Type B pancreatic cell (in vitro differentiated cells): ENCODE measurements around the gene STXBP5. TPM values are rescaled to one million over a fixed set of nuclear protein-coding genes. Genes with fewer than 3 reads are reported as not detected.

Experiments
- DNase-seq: peaks from one replicate; pipeline ENCODE4 v3.0.0; 2021; ENCODE audit warnings: mixed read lengths; ENCODE audit not compliant: unreplicated experiment; ENCODE audit errors: extremely low spot score
- H3K27ac Mint-ChIP-seq: 2 replicates; pipeline ENCODE4 v1.8.0; 2021; ENCODE audit warnings: mild to moderate bottlenecking, mixed read lengths
- H3K27me3 Mint-ChIP-seq: 2 replicates; pipeline ENCODE4 v1.8.0; 2021; ENCODE audit warnings: mixed read lengths
- H3K36me3 Mint-ChIP-seq: 2 replicates; pipeline ENCODE4 v1.8.0; 2021; ENCODE audit warnings: mixed read lengths
- H3K4me1 Mint-ChIP-seq: one replicate; pipeline ENCODE4 v1.8.0; 2021; ENCODE audit warnings: mixed read lengths; ENCODE audit not compliant: unreplicated experiment
- H3K4me3 Mint-ChIP-seq: 2 replicates; pipeline ENCODE4 v1.8.0; 2021; ENCODE audit warnings: mild to moderate bottlenecking, mixed read lengths
- H3K9me3 Mint-ChIP-seq: 2 replicates; pipeline ENCODE4 v1.8.0; 2021; ENCODE audit warnings: mixed read lengths
- total RNA-seq: library from RNA; stranded (reverse); gene quantifications from 2 replicates; pipeline ENCODE4 v1.2.1, GENCODE V29; 2021; ENCODE audit warnings: low replicate concordance
- TF ChIP-seq, protein P1 (sequence below): fragments of 200-600 bp; sonication (generic); conservative IDR thresholded peaks from 2 replicates; pipeline ENCODE4 v1.5.0; 2021; ENCODE audit warnings: antibody characterized with exemption, mild to moderate bottlenecking

The STXBP5 gene
- total RNA-seq, 1 donor from 2014 or later: 21.0 TPM

DNA sequence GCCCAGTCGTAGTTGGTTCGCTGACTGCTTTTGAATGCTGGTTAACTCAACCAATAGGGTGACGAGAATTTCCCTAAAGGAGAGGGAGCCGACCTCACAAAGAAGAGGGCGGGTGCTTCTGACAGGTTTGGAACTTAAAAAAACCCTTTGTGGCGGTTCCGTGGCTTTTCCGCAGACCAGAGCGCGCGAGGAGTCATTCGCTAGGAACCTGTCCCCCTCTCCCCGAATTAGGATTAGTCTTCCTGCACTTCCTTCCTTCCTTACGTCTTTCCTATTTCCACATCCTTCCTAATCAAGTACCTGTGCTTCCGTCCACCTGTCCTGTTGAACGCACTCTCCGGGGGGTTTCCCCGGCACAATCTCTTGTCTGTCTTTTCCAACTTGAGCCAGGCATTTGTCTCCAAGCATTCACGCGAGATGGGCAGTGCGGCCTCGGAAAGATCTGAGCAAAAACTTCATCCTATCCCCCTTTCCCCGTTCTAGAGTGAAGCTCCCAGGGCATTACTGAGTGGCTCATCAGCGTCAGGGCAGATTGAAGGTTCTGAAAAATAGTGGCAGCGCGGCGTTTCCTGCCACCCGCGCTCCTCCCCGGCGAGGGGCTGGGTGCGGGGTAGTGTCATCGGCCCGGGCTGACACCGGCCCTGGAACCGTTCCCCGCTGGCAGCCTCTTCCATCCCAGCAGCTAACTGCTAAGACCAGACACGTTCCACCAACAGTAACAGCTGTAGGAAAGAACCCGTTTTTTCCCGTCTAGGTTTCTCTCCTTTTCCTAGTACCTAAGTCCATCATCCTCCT lies 1.5 kb upstream of the STXBP5 start:
- Mint-ChIP-seq H3K27me3 (no peaks in the 10 kb centered on the region), H3K9me3 (no peaks in the 10 kb centered on the region), H3K4me1 (peaks cover 21% of the 10 kb centered on the region), H3K4me3 (peak overlapping the region; percentile 96), H3K27ac (peak overlapping the region; percentile 94), H3K36me3 (peaks cover 5% of the 10 kb centered on the region)
- TF ChIP-seq, protein P1, sequence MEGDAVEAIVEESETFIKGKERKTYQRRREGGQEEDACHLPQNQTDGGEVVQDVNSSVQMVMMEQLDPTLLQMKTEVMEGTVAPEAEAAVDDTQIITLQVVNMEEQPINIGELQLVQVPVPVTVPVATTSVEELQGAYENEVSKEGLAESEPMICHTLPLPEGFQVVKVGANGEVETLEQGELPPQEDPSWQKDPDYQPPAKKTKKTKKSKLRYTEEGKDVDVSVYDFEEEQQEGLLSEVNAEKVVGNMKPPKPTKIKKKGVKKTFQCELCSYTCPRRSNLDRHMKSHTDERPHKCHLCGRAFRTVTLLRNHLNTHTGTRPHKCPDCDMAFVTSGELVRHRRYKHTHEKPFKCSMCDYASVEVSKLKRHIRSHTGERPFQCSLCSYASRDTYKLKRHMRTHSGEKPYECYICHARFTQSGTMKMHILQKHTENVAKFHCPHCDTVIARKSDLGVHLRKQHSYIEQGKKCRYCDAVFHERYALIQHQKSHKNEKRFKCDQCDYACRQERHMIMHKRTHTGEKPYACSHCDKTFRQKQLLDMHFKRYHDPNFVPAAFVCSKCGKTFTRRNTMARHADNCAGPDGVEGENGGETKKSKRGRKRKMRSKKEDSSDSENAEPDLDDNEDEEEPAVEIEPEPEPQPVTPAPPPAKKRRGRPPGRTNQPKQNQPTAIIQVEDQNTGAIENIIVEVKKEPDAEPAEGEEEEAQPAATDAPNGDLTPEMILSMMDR: no peak
- DNase-seq: peak; percentile 74

DNA sequence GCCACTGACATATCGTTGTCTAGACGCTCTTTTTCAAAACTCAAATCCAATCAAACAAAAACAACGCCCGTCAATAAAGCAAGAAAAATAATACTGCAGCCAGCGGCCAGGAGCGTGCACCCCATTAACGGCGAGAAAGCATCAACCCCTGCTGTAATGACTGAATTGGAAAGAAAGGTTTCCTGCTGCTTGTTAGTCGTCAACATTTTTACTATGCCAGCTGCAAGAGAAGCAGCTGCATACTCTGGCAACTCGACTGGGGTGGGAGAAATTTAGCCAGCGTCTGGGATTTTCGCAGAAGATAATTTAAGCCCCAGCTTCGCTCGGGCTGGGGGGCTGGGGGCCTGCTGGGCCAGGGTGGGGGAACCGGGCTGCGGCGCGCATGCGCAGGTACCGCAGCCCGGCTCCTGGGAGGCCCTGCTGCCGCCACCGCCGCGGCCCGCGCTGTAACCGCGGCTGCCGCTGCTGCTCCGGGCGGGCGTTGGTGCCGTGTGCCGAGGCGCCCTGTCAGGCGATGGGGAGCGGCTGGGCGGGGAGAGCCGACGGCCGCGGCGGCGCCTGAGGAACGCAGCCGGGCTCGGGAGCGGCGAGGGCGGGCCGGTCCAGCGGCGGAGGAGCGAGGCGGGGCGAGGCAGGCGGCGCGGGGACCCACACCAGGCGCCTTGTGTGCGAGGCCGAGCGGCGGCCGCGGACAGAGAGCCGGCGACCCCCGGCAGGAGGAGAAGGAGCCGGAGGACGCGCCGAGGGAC lies 732 bp upstream of the STXBP5 start:
- H3K4me1 Mint-ChIP-seq: peaks cover 21% of the 10 kb centered on the region
- H3K4me3 Mint-ChIP-seq: peak overlapping the region; percentile 96
- no peaks in the 10 kb centered on the region for H3K27me3 Mint-ChIP-seq
- H3K9me3 Mint-ChIP-seq: no peaks in the 10 kb centered on the region
- H3K36me3 Mint-ChIP-seq: peaks cover 5% of the 10 kb centered on the region
- TF ChIP-seq, protein P1: no peak
- DNase-seq: peak; percentile 85
- H3K27ac Mint-ChIP-seq: peak overlapping the region; percentile 94

DNA sequence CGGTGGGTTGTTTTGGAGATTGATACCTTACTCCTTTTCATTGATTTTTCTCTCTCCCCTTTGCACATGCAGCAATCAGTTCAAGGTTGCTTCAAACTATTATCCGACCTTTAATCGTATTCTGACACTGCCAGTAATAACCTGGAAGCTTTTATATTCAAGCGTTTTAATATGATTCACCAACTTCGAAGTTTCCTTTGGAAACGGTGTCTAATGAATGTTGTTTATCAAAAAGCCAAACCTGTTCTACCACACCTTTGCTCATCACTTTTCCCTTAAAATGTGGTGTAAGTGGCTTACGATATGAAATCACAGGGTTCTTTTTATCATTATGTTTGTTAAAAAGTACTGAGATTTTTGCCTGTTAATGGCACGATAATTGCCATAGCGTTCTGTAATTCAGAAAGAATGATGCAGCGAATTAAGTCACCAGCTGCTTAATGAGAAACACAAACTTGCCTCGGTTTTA lies 660 bp downstream of the STXBP5 start:
- peaks cover 5% of the 10 kb centered on the region for H3K36me3 Mint-ChIP-seq
- no peaks in the 10 kb centered on the region for H3K27me3 Mint-ChIP-seq
- no peak for DNase-seq
- TF ChIP-seq, protein P1: no peak
- H3K4me3 Mint-ChIP-seq: peak overlapping the region; percentile 91
- H3K27ac Mint-ChIP-seq: peak overlapping the region; percentile 92
- peaks cover 21% of the 10 kb centered on the region for H3K4me1 Mint-ChIP-seq
- H3K9me3 Mint-ChIP-seq: no peaks in the 10 kb centered on the region

DNA sequence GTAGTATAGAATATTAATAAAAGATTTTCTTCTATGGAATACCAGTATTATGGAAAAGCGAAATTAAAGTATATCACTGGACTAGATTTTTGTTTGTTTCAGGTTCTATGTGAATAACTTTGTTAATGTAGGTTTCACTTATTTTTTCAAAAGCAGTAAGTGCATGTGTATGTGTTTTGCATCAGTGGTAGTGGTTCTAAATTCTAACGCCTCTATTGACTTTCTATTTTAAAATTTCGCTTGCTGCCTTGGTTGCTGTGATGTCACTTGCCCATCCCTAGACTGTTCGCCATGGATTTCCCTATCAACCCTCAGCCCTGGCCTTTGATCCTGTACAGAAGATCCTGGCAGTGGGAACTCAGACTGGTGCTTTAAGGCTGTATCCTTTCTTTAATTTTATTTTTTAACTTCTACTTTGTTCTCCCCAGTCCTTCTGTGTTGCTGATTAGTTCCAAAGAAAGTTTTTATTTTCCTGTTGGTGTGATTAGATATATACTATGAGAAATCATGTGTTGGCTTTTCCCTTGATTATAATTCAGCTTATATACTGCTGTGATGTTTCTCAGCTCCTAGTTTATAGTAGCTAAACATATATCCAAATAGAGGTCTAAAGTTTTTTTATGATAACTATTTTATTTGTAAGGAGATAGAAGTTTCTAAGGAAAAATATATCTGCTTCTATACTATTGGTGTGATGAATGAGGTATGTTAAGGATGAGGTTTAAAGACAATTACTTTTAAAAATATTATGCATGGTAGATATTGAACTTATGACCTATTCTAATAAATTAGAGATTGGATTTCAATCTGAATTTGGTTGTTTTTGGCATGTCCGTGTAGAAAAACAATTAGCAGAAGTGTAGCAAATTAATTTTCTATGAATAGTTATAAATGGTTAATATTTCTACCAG lies 1.7 kb downstream of the STXBP5 start:
- Mint-ChIP-seq H3K4me3 (peak overlapping the region; percentile 91), H3K27ac (peak overlapping the region; percentile 52), H3K4me1 (peaks cover 21% of the 10 kb centered on the region), H3K27me3 (no peaks in the 10 kb centered on the region), H3K9me3 (no peaks in the 10 kb centered on the region), H3K36me3 (peaks cover 5% of the 10 kb centered on the region)
- TF ChIP-seq, protein P1: no peak
- DNase-seq: no peak

DNA sequence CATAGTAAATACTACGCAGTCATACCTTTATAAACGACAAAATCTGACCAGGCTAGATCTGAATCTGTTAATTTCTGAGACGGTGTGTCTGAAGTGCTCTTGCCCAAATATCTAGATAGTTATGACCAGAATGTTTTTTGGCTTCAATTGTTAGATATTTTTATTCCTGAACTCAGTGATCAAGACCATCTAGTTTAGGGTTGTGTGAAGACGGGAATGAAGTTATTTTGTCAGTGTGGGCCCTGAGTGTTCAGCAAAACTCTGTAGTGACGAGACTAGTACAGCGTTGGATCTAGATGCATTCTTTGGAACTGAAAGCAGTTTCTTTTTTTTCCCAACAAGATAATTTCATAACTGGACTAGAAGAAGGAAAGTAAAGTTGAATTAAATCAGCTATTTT lies 3.1 kb downstream of the STXBP5 start:
- peaks cover 15% of the 10 kb centered on the region for H3K4me1 Mint-ChIP-seq
- DNase-seq: no peak
- peaks cover 6% of the 10 kb centered on the region for H3K36me3 Mint-ChIP-seq
- no peak overlapping the region for H3K27ac Mint-ChIP-seq
- TF ChIP-seq, protein P1: no peak
- H3K4me3 Mint-ChIP-seq: peak overlapping the region; percentile 54
- H3K27me3 Mint-ChIP-seq: no peaks in the 10 kb centered on the region
- no peaks in the 10 kb centered on the region for H3K9me3 Mint-ChIP-seq
